SKM-1 (cell line): ENCODE data around the gene RXRA.

Experiments
- DNase-seq: peaks from one replicate; lab custom pipeline; 2025; ENCODE audit not compliant: unreplicated experiment; lab: John Stamatoyannopoulos, UW

Gene RXRA

GRCh38 chr9:134460206-134460605 is 134.0 kb downstream of the RXRA start:
- DNase-seq: no peak

GRCh38 chr9:134460896-134461295 is 134.6 kb downstream of the RXRA start:
- DNase-seq: no peak

GRCh38 chr9:134461426-134461982 is 135.2 kb downstream of the RXRA start:
- no peak for DNase-seq

GRCh38 chr9:134462318-134462717 is 136.1 kb downstream of the RXRA start:
- DNase-seq: no peak

- no peak for DNase-seq
These were observed 137.0 kb downstream of the RXRA start for GRCh38 chr9:134463280-134463679.

GRCh38 chr9:134466869-134467616 is 140.8 kb downstream of the RXRA start:
- DNase-seq: no peak

GRCh38 chr9:134468358-134468757 is 142.1 kb downstream of the RXRA start:
- no peak for DNase-seq

- no peak for DNase-seq
These were observed 143.0 kb downstream of the RXRA start for GRCh38 chr9:134469041-134469875.

- DNase-seq: no peak
These were observed 146.0 kb downstream of the RXRA start for GRCh38 chr9:134472256-134472655.

GRCh38 chr9:134473141-134474054 is 147.1 kb downstream of the RXRA start:
- DNase-seq: no peak

GRCh38 chr9:134474055-134474370 is 147.8 kb downstream of the RXRA start:
- DNase-seq: no peak

- no peak for DNase-seq
These were observed 148.9 kb downstream of the RXRA start for GRCh38 chr9:134475011-134475790.

GRCh38 chr9:134476272-134476941 is 150.2 kb downstream of the RXRA start:
- no peak for DNase-seq

- DNase-seq: no peak
These were observed 150.7 kb downstream of the RXRA start for GRCh38 chr9:134476942-134477335.

GRCh38 chr9:134477342-134477925 is 151.2 kb downstream of the RXRA start:
- no peak for DNase-seq

GRCh38 chr9:134477927-134478326 is 151.7 kb downstream of the RXRA start:
- no peak for DNase-seq

GRCh38 chr9:134481762-134482161 is 155.5 kb downstream of the RXRA start:
- DNase-seq: no peak

GRCh38 chr9:134482226-134482625 is 156.0 kb downstream of the RXRA start:
- DNase-seq: no peak

GRCh38 chr9:134483361-134484184 is 157.3 kb downstream of the RXRA start:
- DNase-seq: no peak
